NCI-H526 (cell line): ENCODE results near the gene ARHGEF17.

Source experiments
- DNase-seq, 2 experiments: peaks; one replicate each; lab custom pipeline; 2025; lab: John Stamatoyannopoulos, UW

The ARHGEF17 gene

DNA sequence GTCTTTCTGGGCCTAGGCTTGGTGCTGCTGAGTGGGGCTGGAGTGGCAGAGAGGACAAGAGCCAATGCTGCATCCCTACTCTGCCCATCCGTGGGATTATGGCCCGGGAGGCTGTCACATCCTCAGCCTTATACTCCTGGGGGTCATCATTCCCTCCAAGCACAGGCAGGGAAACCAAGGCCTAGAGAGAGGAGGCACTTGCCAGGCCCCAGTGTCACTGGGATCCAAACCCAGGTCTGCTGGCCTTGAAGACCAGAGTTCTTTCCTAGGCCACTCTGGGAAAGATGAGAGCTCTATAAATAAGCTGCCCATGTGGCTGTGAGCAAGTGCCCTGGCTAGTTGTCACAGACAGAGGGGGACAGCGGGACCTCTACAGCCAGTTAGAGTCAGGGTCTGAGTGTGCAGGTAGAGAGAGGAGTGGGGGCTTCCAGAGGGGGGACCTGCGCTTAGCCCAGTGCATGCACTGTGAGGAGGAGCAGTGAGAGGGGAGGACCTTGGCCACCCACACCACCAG is 72.9 kb downstream of the ARHGEF17 start:
- DNase-seq = no peak

DNA sequence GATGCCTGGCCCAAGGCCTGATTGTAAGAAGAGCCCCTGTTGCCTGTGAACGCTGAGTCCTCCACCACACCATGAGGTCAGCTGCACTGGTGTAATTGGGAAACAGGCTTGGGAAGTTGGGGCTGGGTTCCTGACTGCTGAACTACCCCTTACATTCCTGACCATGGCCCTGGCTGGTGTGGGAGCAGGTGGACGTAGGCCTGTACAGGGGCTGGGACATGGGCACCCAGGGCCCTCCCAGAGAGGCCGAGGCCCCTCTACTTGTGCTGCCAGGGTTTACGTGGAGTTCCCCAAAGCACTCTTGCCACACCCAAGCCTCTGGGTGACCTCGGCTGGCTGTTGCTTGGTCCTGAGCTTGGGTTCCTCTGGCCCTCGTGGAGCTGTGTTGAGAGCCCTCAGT is 73.5 kb downstream of the ARHGEF17 start:
- no peak for DNase-seq

DNA sequence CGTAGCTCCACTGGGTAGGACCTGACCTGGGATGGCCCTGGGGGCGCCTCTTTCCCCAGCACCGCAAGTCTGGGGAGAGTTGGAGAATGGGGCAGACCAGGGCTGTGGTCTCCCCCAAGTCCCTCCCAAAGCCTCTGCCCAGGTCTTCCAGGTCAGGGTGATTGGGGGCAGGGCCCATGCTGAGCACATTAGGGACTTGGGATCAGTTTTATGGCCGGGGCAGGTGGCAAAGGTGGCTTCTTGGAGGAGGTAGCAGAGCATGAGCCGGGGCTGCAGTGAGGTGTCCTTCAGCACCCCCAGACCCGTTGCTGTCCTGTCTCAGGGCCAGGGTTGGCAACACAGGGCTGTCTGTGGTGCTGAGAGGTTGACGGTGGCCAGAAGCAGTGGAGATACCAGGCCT is 74.1 kb downstream of the ARHGEF17 start:
- no peak for DNase-seq

DNA sequence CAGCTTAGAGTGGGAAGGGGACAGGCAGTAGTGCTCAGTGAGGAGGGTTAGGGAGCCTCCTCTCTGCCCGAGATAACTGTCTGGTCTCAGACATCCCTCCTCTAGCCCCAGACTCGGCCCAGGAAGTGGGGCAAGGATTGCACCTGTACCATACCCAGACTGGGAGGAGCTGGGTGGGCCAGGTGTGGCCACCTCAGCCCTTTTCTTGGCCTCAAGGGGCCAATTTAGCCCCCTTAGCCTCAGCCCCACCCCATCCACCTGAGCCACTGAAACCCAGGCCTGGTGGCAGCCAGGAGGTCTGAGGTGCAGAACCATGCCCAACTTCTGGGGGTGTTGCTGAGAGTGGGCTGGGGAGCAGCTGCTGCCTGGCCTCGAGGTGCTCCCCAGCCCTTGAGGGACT is 74.7 kb downstream of the ARHGEF17 start:
- peak in 1 of 2 experiments; percentile 57 for DNase-seq

DNA sequence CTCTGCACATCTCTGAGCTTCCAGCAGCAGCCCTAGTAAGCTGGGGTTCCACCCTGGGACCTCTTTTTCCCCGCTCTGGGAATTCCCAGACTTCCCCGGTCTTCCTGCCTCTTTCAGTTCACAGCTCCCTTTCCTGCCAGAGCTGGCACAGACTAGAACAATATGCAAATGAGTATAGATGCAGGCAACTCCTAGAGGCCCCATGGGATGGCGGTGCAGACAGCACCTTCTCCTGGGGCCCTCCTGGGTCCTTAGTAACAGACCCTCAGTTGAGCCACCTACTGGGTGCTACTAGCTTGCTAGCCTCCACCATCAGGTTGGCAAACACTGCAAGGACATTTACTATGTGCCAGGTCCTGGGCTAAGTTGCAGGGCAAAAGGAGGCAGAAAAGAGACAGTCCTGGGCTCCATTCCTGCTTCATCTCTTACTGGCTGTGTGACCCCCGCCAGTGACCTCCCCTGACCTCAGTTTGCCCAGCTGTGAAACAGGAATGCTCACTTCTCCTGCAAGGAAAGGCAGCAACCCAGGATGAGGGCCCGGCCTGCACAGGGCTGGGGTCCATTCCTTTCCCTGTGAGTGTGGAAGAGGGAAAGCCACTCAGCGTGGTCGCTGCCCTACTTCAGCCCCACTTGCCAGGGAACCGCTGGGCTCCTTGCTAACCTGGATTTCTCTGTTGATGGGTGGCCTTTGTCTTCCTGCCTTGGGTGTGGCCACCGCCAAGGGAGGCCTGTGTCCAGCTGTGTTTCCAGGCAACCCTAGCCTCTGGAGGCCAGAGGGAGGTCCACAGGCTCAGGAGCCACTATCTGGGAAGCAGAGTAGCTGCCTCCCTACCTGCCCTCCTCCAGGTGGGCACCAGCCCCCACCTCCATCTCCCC is 75.4 kb downstream of the ARHGEF17 start:
- peak; percentile 84 to 94 for DNase-seq

DNA sequence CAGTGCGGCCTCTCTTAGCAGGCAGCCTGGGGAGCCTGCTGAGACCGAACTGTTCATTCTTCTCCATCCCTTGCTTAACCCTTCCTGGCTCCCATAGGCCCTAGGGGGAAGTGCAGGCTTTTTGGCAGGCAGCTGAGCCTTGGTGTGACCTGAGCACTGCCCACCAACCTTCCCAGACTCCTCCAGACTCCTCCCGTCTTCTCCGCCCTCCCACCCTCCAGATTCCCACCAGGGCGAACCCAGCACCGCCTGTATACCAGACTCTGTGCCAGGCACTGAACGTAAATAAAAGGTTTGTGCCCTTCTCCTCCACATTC is 76.0 kb downstream of the ARHGEF17 start:
- no peak for DNase-seq

DNA sequence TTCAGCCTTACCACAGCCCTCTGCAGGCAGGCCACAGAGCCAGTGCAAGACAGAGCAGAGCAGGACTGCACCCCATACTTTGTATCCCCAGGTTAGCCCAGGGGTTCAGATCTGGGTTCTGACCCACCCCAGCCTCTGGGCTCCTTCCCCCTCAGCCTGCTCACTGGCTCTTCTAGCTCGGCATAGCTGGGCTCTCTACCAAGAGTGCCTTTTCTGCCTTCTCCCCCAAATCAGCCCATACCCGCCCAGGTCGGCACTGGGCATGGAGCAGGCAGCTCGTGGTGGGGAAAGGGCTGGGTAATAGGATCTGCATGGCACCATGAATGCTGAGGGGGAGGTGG is 76.4 kb downstream of the ARHGEF17 start:
- DNase-seq = no peak

DNA sequence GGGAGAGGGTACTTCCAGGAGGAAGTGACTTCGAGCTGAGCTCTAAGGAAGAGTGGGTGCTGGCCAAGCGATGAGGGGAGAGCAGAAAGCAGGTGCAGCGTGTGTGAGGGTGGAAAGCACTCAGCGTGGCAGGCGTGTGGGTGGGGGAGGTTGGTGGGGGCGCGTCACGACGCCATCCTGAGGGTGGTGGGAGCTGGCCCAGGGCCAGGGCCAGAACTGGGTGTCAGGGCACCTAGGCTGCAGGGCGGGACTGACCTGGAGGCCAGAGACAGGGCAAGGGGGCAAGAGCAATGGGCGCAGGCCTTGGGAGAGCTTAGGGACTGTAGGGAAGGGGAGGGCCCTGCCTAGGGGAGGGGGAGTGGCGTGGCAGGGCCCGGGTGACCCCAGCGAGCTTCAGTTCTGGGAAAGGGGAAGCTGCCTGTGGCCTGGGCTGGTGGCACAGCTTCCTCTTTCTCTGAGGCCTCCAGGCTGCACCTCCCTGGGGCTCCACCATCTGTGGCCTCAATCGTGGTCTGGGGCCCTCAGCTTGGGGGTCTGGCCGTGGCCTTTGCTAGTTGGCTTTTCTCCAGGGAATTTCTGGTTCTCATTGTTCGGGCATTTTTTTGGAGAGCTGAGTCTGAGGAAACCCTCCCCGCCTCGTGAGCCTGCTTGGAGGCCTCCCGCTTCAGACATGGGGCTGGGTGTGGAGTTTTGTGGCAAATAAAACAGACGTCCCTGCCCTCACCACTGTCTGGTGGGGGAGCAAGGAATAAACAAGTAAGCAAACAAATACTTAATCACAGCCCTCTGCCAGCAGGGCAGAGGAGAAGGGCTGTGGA is 77.0 kb downstream of the ARHGEF17 start:
- no peak for DNase-seq

DNA sequence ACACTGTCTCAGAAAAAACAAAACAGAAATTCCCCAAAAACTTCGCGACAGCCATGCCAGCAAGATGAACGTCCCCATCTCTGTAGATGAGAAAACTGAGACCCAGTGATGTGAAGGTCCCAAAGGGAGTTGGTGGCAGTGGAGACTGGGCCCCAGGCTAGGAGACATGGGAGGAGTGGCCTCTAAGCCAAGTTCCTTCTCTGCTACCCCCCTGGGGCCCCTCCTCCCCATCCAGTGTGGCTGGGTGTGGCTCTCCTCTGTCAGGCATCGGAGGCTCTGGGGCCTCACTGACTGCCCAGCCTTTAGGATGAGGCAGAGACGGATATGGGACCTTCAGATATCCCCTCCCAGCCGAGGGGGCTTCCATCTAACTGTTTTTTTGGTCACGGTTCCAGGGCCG is 77.9 kb downstream of the ARHGEF17 start:
- DNase-seq = peak in 1 of 2 experiments; percentile 48

DNA sequence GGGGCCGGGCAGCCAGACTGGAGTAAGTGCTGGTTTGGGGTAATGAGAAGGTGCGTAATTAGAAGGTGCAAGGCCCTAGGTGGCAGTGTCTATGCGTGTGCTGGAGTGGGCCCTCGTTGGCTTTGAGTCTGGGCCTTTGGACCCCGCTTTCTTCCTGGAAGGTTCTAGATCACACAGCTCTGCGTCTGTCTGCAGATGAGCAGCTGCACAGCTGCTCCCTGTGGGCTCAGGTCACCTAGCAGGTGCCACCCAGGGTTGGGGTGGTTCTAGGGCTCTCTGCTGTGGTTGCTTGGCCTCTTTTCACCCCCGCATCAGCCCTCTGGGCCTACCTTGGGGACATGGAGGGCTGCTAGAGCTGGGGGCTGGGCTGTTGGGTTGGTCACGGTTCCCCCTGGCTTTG is 78.5 kb downstream of the ARHGEF17 start:
- no peak for DNase-seq

DNA sequence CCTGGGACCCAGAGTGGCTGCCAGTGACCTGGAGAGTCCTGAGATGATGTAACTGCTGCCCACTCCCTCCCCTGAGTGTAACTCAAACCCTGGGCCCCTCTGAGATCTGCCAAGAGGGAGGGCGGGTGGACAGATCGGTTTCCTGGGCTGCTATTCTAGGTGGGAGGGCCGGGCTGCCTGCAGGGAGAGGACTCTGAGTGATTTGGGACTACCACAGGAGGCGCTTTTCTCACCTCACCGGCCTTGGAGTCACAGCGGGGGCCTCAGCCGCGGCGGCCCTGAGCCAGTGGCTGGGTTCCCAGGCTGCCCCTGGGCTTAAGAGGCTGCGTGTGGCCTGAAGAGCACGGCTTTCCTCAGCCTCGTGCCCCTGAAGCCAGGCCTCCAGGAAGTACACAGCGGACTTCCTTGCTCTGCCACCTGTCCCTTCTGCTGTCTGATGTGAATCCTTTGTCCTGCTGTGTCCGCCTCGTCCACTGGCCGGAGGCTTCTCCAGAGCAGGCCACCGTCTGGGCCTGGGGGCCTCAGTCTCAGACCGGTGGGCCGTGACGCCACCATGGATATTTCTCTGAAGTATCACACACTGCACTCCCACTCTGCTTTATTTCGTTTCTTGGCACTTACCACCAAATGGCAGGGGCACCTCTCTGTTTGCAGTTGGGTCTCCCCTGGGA is 79.7 kb downstream of the ARHGEF17 start:
- DNase-seq = no peak

DNA sequence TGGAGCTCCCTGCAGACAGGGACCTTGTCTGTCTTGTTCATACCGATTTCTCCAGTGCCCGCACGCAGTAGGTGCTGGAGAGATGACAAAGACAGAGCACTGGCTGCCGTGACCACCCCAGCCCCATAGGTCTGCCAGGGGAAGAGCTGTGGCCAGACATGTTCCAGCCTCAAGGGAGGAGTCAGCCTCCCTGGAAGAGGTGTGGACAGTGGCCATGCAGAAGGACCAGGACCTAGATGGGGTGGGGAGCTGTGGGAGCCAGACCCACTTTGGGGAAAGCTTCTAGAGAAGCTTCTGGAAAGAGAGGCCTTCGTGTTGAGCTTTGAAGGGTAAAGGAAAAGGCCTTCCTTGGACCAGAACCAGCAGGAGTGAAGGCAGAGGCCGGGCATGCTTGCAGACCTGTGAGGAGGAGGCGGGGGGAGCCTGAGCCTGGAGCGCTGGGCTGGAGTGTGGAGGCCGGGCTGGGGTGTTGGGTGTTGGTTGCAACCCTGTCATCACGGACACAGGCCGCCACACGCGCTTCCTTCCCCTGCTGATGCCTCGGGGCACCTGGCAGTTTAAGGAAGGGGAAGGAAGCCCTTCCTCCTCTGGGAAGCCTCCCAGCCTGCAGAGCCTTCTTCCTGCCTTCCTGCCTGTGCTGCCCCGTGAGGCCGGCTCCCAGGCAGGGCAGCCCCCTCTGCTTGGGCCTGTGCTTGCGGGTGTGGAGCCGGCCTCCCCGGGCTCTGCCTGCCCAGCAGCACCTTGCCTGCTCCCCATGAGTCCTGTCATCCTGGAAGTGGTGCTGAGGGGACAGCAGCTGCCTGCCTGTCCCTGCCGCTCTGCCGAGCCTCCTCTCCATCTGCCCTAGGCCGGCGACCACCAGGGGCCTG is 80.4 kb downstream of the ARHGEF17 start:
- DNase-seq = no peak

DNA sequence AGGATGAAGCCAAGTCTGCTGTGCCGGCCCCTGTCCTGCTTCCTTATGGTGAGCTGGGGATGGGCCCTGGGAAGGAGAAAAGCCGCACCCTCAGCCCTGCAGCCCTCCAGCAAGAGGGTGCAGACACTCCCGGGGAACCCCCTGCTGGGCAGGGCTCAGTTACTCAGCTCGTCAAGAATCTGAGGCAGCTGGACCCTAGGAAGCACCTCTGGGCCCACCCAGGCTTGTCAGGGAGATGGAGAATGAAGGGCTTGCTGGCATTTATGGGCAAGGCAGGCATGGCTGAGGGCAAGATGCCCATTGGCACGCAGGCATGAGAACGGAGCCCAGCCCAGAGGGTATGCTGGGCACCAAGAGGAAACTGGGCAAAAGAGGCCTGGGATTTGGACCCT is 81.1 kb downstream of the ARHGEF17 start:
- no peak for DNase-seq

DNA sequence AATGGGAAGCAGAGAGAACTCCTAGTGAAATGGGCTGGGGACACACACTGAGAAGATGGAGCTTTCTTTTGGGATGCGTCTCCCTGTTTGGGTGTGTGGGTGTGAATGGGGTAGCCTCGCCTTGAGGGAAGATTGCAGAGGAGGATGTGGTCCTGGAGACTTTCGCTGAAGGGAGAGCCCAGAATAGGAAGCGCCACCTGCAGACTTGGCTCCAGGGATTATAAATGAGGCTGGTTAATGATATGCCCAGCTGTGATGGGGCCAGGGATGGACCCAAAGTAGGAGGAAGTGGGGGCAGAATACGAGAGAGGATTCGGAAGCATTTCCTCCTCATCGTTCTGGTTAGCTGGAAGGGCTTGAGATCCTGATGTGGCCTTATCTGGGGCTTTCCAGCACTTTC is 81.8 kb downstream of the ARHGEF17 start:
- no peak for DNase-seq

DNA sequence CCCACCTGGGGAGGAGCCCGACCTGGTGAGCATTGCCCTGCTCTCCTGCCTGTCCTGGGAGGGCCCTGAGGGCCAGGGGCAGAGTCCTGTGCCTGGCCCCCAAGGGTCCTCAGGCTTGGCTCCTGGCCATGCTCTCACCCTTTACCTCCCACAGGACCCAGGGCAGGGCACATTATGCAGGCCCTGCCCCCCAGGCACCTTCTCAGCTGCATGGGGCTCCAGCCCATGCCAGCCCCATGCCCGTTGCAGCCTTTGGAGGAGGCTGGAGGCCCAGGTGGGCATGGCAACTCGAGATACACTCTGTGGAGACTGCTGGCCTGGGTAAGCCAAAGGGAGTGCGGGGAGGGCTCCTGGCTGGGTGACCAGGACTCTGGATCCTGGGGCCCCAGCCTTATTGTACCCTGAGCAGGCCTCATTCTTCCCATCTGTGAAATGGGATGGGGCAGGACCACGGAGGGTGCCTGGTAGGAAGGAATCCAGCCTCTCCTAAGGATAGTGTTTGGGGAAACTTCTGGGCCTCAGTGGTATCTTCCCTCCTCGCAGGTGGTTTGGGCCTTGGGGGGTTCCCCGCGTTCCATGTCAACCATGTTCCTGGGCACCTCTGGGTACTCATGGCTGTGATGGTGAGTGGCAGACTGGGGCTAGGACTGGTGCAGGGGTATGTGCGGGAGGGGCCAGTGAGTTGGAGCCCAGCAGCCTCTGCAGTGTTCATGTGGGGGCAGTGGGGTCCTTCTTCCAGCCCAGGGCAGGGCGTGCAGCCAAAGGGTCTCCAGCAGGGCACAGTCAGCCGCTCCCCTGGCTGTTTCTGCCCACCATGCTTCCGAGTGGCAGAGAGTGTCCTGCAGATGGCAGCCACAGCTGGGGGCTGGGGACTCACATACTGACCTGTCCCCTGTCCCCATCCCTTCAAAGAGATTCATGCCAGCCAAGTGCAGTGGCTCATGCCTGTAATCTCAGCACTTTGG is 82.8 kb downstream of the ARHGEF17 start:
- DNase-seq = no peak

DNA sequence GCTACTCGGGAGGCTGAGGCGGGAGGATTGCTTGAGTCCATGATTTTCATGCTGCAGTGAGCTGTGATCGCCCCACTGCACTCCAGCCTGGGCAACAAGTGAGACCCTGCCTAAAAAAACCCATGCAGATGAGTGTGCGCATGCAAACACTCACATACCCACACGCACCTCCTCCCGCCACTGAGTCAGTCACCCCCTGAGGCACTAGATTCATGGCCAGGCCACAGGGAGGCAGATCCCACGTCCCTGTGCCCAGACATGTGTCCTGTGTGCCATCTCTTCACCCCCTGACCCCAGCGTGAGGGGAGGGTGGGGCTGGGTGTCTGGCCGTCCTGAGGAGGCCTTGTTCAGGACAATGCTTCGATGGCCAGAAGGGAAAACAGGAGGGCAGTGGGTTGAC is 83.6 kb downstream of the ARHGEF17 start:
- no peak for DNase-seq

DNA sequence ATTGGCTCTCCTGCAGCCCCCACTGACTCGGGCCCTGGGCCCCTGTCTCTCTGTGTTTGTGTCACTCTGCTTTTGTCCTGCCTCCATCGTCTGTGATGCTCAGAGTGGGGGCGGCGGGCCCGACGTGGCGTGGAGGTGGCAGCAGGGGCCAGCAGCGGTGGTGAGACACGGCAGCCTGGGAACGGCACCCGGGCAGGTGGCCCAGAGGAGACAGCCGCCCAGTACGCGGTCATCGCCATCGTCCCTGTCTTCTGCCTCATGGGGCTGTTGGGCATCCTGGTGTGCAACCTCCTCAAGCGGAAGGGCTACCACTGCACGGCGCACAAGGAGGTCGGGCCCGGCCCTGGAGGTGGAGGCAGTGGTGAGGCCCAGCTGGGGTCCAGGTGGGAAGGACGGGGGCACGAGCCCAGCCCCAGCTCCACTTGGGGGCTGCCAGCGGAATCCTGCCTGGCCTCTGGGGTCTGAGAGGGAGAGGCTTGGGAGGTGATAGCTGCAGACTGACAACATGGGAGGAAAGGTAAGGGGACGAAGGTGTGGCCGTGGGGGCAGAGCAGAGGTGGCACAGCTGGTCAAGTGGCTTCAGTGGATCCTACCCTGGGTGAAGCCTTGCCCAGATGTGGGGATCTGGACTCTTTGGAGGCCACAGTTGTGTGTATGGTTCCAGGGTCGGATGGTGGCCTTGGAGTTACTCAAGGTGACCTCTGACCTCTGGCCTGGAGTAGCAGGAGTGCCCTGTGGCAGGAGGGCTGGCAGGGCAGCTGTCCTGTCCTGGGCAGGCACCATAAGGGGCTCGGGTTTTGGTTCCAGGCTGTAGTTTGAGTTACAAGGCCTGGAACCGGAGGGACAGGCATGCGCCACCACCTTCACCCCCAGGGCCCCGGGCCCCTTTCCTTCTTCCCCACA is 84.3 kb downstream of the ARHGEF17 start:
- no peak for DNase-seq

DNA sequence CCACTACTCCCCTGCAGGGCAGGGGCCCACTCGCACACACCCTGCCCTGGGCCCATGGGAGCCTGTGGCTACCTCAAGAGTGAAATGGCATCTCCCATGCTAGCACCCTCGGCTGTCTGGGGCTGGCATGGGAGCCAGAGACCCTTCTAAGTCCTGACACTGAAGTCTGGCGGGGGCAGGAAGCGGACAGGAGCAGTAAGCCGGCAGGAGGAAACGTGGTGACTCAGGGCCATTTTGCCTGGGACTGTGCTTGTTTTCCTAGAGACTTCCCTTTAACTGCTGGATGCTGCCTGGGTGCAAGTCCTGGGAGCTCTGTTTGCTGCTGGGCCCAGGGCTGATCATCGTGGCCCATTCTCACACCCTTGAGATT is 84.9 kb downstream of the ARHGEF17 start:
- DNase-seq = no peak
